DMS53 treated with DMSO at 0.1 percent for 48 hours (cell line): Measurements from ENCODE around the gene ASIC4.

Source experiments
- DNase-seq: peaks from one replicate; lab custom pipeline; 2025; ENCODE audit not compliant: unreplicated experiment; lab: John Stamatoyannopoulos, UW

ASIC4 gene, protein sequence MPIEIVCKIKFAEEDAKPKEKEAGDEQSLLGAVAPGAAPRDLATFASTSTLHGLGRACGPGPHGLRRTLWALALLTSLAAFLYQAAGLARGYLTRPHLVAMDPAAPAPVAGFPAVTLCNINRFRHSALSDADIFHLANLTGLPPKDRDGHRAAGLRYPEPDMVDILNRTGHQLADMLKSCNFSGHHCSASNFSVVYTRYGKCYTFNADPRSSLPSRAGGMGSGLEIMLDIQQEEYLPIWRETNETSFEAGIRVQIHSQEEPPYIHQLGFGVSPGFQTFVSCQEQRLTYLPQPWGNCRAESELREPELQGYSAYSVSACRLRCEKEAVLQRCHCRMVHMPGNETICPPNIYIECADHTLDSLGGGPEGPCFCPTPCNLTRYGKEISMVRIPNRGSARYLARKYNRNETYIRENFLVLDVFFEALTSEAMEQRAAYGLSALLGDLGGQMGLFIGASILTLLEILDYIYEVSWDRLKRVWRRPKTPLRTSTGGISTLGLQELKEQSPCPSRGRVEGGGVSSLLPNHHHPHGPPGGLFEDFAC

DNA sequence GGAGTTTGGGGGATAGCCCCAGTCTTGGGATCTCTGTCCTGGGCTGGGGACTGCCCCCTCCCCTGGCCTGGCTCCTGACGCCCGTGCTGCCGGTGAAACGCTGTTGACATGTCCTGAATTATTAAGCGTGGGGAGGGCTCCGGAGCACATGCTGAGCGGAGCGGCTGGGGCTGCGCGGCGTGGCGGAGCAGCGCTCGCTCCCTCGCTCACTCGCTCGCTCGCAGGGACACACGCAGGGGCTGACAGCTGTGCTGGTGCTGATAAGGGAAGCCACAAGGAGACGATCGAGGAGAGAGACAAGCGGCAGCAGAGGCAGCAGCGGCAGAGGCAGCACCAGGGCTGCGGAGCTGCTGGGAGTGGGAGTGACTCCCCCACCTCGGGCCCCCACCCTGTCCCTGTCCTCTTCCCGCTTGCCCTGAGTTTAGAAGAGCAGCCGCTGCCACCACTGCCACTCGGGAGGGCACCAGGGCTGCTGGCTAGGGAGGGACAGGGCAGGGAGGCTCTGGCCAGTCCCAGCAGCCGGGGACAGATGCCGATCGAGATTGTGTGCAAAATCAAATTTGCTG is at the start of gene ASIC4:
ASIC4 (plus strand) TSS at position 287 of the 566 bp plus-strand sequence; CDS start at position 530, 243 bp downstream.
- DNase-seq: peak; percentile 7

DNA sequence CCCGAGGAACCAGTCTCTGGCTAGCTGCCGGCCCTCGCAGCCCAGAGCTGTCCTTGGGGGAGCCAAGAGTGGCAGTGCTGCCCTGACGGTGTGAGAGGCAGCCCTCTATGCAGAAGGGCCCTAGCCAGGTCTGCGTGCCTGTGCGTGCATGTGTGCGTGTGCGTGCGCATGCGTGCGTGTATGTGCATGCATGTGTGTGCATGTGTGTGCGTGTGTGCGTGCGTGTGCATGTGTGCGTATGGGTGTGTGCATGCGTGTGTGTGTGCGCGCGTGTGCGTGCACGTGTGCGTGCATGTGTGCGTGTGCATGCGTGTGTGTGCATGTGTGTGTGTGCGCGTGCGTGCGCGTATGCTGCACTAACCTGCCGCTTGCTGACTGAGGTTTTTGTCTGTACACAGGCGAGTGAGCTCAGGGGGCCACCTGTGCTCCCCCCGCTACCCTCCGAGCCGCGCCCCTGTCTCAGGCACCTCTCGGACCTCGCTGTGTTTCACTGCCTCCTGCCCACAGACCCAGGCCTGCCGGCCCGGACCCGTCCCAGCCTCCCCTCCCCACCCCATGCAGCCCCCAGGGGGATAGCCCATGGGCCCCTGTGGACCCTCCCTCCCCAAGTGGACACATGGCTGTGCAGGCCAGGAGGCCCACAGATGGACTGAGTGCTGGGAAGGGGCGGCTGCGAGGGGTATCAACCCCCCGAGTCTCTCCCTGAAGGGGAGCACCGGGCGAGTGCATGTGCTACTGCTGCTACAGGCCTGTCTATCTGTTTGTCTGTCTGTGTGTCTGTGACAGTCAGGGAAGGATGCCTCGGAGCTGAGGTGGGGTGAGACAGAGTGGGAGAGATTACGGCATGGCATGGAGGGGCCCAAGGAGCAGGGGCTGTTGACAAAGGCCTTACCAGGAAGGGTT is 48.4 kb upstream of the ASIC4 start:
- no peak for DNase-seq

DNA sequence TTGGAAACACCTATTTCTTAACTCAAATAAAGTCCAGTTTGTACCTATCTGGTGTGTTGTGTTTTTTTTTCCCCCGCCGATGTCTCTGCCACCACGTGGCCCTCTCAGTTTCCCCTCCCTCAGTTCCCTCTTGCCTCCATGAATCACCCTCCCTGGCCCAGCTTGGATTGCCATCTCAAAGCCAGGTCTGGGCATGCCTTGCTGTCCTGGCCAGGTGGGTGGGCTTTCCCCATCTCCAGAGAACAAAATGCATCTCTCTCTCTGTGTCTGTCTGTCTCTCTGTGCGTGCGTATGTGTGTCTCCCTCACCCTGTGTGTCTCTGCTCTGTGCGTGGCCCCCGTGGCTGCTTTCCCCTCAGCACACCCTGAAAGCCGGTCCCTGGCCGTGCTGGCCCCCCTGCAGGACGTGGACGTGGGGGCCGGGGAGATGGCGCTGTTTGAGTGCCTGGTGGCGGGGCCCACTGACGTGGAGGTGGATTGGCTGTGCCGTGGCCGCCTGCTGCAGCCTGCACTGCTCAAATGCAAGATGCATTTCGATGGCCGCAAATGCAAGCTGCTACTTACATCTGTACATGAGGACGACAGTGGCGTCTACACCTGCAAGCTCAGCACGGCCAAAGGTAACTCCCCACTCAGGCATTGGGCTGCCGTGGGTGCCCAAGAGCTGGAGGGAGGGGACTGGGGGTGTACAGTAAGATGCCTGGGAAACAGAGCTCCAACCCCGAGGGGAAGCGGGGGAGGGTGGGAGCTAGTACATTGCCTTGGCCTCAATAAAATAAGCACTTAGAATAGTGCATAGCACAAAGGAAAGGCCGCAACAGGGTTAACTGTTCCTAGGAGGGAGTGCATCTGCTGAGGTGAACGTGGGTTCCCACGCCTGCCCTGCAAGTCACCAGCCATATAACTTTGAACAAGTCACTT is 47.2 kb upstream of the ASIC4 start:
- no peak for DNase-seq

DNA sequence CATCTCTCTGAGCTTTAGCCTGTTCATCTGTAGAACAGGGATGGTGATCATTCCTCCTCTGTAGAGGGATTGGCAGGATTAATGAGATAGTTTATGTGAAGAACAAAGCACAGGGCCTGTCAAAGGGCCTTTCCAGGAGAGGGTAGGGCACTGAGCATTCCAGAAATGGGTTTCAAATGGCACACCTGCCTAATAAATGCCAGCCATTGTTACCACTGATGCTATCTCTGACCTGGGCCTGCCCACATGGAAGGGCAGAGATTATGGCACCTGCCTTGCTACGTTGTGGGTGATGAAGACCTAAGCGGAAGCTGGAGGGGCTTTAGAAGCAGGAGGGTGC is 46.6 kb upstream of the ASIC4 start:
- no peak for DNase-seq

DNA sequence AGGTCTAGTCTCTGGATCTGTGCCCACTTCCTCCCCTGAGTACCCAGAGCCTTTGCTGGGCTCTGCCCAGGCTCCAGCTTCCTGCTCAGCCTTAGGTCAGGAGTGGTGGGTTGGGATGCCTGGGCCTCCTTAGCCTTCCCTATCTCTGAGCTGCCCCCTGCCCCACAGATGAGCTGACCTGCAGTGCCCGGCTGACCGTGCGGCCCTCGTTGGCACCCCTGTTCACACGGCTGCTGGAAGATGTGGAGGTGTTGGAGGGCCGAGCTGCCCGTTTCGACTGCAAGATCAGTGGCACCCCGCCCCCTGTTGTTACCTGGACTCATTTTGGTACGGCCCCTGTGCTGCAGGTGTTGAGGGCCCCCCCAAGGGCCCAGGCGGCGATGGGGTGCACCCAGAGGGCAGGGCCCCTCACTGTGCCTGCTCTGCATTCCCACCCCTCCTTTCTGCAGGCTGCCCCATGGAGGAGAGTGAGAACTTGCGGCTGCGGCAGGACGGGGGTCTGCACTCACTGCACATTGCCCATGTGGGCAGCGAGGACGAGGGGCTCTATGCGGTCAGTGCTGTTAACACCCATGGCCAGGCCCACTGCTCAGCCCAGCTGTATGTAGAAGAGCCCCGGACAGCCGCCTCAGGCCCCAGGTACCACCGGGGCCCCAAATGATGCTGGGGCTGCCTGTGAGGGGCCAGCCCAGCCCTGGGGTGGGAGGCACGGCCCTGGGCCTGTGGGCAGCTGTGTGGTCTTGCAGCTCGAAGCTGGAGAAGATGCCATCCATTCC is 45.7 kb upstream of the ASIC4 start:
- DNase-seq: no peak

DNA sequence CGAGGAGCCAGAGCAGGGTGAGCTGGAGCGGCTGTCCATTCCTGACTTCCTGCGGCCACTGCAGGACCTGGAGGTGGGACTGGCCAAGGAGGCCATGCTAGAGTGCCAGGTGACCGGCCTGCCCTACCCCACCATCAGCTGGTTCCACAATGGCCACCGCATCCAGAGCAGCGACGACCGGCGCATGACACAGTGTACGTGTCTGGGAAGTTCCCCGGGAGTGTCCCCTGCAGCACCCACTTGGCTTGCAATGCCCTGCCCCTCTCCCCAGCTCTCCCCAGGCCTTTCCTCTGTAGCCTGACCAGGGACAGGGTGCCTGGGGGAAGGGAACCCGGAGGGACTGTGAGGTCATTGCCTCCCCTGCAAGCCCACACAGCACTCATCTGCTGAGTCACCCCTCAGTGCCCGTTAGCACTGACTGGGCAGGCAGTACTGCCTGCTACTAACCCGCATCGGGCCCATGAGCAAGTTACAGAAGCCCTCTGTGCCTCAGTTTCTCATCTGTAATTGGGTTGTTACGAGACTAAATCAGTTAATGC is 45.0 kb upstream of the ASIC4 start:
- no peak for DNase-seq

DNA sequence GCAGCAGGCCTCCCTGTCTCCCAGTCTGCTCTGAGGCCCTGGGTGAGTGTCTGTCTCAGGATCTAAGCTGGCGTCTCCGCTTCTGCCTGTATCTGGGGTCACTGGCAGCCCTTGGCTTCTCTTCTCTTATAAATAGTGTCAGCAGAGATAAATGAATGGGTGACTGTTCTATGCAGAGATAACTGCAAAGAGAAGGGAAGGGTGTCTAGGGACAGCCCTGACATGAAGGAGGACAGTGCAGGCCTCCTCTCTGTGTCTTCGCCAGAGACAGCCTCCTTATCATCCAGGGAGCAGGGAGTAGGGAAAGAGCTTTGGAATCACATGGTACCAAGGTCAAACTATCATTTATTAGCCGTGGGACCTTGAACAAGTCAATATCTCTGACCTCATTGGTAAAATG is 43.9 kb upstream of the ASIC4 start:
- DNase-seq: no peak

DNA sequence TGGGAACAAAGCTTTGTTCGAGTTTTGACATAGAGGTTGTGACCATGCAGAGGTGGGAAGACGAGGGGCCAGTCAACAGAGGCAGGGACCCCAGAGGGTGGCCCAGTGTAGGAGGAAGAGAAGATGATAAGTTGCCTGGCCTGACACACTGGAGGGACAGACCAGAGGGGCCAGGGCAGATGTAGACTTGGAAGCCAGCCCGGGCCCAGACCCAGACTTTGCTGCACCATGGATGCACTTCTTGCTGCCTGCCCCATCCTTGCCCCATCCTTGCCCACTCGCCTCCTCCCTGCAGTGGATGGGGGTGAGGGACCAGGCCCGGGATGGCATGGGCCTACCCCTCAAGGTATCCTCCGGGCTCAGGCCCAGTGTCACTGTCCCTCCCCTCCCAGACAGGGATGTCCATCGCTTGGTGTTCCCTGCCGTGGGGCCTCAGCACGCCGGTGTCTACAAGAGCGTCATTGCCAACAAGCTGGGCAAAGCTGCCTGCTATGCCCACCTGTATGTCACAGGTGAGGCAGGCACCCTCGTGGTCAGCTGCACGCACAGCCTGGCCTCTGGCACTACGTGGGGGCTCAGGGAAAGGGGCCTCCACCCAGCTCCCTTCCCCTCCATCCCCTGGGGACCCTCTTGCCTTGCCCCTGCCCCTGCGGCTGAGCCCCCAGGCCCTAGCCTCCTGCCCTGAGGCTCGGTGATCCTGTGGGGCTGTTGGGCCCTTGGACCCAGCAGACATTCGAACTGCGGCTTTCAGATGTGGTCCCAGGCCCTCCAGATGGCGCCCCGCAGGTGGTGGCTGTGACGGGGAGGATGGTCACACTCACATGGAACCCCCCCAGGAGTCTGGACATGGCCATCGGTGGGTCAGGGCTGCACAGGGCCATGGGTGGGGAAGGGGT is 42.6 kb upstream of the ASIC4 start:
- DNase-seq: no peak

DNA sequence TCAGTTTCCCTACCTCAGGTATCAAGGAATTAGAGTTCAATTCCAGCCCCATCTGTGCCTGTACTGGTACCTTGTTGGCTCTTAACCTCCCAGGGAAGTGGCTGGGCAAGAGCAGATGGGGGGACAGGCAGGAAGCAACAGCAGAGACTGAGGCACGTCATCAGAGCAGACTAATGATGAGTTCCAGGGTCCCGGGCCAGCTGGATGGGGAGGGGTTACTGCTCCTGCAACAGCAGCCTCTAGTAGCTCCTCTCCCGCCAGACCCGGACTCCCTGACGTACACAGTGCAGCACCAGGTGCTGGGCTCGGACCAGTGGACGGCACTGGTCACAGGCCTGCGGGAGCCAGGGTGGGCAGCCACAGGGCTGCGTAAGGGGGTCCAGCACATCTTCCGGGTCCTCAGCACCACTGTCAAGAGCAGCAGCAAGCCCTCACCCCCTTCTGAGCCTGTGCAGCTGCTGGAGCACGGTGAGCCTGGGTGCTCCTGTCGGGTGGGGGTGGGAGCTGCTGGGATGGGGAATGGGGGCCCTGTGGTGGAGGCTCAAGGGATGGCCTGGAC is 41.6 kb upstream of the ASIC4 start:
- DNase-seq: no peak

DNA sequence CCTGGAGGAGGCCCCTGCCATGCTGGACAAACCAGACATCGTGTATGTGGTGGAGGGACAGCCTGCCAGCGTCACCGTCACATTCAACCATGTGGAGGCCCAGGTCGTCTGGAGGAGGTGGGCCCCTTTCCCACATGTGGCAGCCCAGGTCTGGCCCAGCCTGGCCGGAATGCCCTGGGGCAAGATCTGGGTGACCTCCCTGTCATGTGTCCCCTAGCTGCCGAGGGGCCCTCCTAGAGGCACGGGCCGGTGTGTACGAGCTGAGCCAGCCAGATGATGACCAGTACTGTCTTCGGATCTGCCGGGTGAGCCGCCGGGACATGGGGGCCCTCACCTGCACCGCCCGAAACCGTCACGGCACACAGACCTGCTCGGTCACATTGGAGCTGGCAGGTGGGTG is 40.8 kb upstream of the ASIC4 start:
- no peak for DNase-seq

DNA sequence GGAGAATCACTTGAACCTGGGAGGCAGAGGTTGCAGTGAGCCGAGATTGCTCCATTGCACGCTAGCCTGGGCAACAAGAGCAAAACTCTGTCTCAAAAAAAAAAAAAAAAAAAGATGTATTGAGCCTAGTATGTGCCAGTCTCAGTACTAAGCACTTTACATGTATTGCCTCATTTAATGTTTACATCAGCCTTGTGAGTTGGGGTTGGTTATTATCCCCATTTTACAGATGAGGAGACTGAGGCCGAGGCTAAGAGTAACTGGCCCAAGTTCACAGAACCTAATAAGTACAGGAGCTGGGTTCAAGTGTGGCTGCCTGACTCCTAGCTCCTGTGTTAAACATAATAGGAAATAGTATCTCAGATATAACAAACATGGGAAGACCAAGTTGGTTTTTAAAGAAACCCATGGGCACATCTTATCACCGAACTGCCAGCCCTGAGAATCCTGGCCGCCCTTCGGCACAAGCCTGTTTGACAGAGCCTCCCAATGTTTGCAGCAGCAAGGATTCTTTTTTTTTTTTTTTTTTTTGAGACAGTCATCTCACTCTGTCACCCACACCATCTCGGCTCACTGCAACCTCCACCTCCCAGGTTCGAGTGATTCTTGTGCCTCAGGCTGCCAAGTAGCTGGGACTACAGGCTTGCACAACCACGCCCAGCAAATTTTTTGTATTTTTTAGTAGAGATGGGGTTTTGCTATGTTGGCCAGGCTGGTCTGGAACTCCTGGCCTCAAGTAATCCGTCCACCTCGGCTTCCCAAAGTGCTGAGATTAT is 39.8 kb upstream of the ASIC4 start:
- DNase-seq: no peak

DNA sequence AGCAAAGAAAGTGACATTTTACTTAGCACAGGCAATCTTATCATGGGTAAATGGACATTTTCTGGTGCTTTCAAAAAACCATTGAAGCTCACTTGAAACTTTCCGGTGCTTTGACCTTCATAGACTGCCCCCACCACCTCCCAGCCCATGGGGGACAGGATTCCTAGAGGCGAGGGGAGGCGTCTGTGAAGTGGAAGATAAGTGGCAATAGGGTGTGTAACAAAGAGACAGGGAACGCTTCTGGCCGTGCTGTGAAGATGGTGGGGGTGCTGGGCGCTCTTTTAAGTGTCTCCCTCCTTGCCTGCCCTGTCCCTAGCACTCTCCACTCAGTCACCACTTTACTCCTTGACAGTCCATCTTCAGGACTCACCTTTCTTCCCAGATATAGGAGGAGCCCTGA is 39.0 kb upstream of the ASIC4 start:
- DNase-seq: no peak

DNA sequence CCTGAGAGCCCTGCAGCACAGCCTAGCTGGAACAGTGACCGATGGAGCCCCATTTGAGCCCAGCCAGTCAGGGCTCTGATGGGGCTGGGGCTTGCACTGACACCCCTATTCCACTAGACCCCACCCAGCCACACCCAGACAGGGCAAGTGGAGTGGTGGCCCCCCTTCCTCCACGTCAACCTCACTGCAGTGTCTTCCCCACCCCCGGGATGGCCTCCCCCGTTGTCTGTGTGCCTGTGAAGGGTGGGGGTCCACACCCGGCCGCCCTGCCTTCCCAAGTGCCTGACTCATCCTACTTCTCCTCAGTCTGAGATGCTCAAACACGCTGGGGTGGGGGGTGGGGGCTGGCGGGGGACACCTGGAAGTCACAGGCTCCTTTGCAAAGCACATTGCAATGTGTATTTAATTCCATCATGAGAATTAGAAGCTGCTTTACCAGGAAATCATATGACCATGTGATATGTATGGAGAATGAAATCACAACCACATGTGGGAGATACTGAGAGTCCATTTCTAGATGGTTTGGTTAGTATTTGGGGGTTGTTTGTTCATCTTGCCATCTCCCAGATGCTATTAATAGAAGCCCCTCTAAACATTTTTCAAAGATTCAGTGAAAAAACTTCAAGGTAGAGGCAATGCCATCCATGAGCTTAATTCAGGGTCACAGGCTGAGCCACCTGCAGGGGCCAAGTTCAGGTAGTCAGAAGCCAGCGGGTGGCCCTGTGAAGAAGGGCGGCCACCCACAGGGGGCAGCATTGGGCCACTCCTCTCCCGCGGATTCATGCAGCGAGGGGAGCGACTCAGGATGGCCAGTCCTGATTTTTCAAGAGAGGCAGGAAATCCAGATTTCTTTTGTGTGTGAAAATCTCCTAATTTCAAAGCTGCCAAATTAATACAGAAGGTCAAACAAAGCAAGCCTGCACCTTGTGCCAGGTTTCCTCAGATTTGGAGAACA is 38.3 kb upstream of the ASIC4 start:
- DNase-seq: peak; percentile 58

DNA sequence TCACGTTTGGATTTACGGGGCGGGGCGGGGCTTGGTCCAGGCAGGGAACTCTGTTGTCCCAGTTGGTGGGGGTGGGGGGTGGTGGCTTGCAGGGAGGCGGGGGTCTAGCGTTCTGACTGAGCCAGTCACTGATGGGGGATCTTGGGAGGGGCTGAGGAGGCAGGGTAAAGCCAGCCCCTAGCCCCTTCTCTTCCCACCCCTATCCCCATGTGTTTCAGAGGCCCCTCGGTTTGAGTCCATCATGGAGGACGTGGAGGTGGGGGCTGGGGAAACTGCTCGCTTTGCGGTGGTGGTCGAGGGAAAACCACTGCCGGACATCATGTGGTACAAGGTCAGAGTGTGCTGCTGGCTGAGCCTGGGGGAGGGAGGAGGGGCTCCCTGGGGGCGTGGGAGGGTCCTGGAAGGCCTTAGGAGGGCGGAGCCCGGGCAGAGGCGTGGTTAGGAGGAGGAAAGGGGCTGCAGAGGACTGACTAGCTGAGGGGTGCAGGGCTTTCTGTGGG is 37.6 kb upstream of the ASIC4 start:
- DNase-seq: no peak

DNA sequence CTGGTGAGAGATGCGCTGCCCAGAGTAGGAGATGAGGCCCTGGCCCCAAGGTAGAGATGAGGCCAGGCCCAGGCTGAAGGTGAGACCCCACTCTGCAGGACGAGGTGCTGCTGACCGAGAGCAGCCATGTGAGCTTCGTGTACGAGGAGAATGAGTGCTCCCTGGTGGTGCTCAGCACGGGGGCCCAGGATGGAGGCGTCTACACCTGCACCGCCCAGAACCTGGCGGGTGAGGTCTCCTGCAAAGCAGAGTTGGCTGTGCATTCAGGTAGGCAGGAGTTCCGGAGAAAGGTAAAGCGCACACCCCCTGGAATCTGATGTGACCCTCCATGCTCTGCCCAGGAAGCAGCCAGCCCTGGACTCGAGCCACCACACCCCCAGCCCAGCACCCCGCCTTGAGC is 37.1 kb upstream of the ASIC4 start:
- DNase-seq: no peak

DNA sequence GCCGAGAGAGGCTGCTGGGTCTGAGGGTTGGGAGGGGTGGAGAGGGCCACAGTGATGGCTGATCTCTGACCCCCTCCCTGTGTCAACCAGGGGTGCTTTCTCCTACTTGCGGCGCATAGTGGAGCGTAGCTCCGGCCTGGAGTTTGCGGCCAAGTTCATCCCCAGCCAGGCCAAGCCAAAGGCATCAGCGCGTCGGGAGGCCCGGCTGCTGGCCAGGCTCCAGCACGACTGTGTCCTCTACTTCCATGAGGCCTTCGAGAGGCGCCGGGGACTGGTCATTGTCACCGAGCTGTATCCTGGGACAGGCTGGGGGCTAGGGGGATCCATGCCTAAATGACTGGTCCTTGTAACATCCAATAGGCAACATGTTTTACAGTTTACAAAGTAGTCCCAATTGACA is 36.5 kb upstream of the ASIC4 start:
- DNase-seq: no peak
